ENCODE measurements around the gene NTF4. TPM values are rescaled to one million over a fixed set of nuclear protein-coding genes. Genes with fewer than 3 reads are reported as not detected.
A peak's percentile ranks its signal among the peaks of the same experiment; 100 is the strongest.

NTF4 gene
- total and polyA plus RNA-seq, 2 of the 4 experiments (the other 2 are of a cell fraction), result 0.09 to 0.18 TPM

DNA sequence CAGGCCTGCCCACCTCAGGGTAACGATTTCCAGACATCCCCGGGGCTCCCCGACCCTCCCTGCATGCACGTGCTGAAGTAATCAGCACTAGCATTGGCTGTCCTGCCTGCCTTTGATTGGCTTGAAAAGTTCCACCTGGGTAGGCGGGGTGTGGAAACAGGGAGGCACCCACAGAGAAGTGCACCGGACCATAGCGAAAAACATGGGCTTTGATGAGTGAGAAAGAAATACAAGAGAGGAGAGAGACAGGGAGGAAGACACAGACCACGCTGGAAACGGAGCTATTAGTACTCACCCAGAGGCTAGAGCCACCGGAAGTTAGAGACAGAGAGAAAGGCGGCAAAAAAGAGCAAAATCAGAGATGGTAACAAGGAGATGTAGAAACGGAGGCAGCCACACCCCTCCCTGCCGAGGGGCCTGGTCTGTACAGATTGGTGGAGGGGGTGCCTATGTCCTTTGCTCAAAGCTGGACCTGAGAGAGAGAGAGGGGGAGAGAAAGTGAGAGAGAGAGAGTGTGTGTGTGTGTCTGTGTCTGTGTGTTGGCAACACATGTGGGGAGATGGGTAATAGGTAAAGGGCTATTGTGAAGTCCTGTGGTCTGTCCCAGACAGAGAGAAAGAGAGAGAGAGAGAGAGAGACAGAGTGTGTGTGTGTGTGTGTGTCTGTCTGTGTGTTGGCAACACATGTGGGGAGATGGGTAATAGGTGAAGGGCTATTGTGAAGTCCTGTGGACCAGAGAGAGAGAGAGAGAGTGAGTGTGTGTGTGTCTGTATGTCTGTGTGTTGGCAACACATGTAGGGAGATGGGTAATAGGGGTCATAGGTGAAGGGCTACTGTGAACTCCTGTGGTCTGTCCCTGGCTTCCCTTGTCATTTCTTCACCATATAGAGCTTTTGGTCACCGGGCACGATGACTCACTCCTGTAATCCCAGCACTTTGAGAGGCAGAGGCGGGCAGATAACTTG lies 43.4 kb downstream of the NTF4 start:
- H3K4ac ChIP-seq (ENCODE audit: low read depth, low read length), result peak overlapping the region; percentile 2; the same call in 1 of the 2 replicates
- peak overlapping the region in 1 of 2 experiments; percentile 25; a peak in 1 of 4 replicates for H4K8ac ChIP-seq (ENCODE audit: low read depth in 2 of 2, low read length in 2 of 2)
- no peak overlapping the region for H3K18ac ChIP-seq (ENCODE audit: low read depth, low read length)
- H3K9me3 ChIP-seq (ENCODE audit: control insufficient read depth, insufficient read depth, low read length), result no peaks in the 10 kb centered on the region
- no peak overlapping the region for H2BK120ac ChIP-seq (ENCODE audit: low read depth, low read length)
- H4K20me1 ChIP-seq (ENCODE audit: insufficient read depth, low read length), result no peaks in the 10 kb centered on the region
- H2AK5ac ChIP-seq (ENCODE audit: low read depth, low read length), result peak overlapping the region; percentile 78
- in situ Hi-C loops (cut with MboI; ENCODE audit: low sequenced_read_pairs) (no loop called here), intact Hi-C loops (cut with micrococcal nuclease) (no loop called here), dilution Hi-C loops (cut with HindIII; ENCODE audit: low sequenced_read_pairs, unreplicated experiment) (no loop called here)
- H3K9ac ChIP-seq (ENCODE audit: low read depth, low read length), result no peak overlapping the region
- peak overlapping the region; percentile 27 for H2AFZ ChIP-seq (replicated peaks; ENCODE audit: low read length, poor library complexity)
- H4K91ac ChIP-seq (ENCODE audit: insufficient read depth, low read depth, low read length), result no peak overlapping the region
- H2BK20ac ChIP-seq (ENCODE audit: low read depth, low read length), result 0 out of 2 replicates have a peak overlapping the region, but pooled peaks have one; percentile 20
- 0 out of 2 replicates have a peak, but pooled peaks cover 3% of the 10 kb centered on the region for H3K9me1 ChIP-seq (ENCODE audit: insufficient read depth, low read length)
- H4K5ac ChIP-seq (ENCODE audit: low read depth, low read length), result no peak overlapping the region
- H3K14ac ChIP-seq (replicated peaks; ENCODE audit: low read depth, low read length), result no peak overlapping the region
- no TSS peak for BruUV-seq (replicated peaks)
- ATAC-seq (ENCODE audit: low read depth) (no peak), DNase-seq (peak; percentile 25)
- H3K4me1 ChIP-seq (ENCODE audit: control insufficient read depth, insufficient read depth, low read length), result peaks cover 9% of the 10 kb centered on the region; the same call in 1 of the 2 replicates
- no peak overlapping the region for H2BK5ac ChIP-seq (ENCODE audit: low read depth, low read length, poor library complexity, severe bottlenecking)
- peaks cover under 1% of the 10 kb centered on the region; the same call in 1 of the 2 replicates for H3K36me3 ChIP-seq (ENCODE audit: control insufficient read depth, insufficient read depth, low read length)
- no peak overlapping the region for H3K4me3 ChIP-seq (ENCODE audit: insufficient read depth, low read depth, low read length)
- 45% methylated on average over 4 of the region's 16 CpGs; no CpG with 5 or more reads in 1 of the 2 experiments for WGBS, 2 experiments (ENCODE audit: extremely low coverage in 2 of 2, insufficient read length in 1 of 2)
- peaks cover 2% of the 10 kb centered on the region; the same call in 1 of the 2 replicates for H3K27me3 ChIP-seq (ENCODE audit: control insufficient read depth, insufficient read depth, low read length)
- TF ChIP-seq, protein P1, sequence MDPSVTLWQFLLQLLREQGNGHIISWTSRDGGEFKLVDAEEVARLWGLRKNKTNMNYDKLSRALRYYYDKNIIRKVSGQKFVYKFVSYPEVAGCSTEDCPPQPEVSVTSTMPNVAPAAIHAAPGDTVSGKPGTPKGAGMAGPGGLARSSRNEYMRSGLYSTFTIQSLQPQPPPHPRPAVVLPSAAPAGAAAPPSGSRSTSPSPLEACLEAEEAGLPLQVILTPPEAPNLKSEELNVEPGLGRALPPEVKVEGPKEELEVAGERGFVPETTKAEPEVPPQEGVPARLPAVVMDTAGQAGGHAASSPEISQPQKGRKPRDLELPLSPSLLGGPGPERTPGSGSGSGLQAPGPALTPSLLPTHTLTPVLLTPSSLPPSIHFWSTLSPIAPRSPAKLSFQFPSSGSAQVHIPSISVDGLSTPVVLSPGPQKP (IDR thresholded peaks at IDR 0.05; ENCODE audit: borderline replicate concordance, low read depth, low read length), result no peak
- TF ChIP-seq FOS (IDR thresholded peaks at IDR 0.05; ENCODE audit: low read depth, low read length) (0 out of 2 replicates have a peak, but pooled peaks have one; percentile 8), BHLHE40 (IDR thresholded peaks at IDR 0.05; ENCODE audit: low read depth, low read length) (0 out of 2 replicates have a peak, but pooled peaks have one; percentile 14)
- no peak overlapping the region for H3K27ac ChIP-seq (ENCODE audit: insufficient read depth, low read length)
- H3K56ac ChIP-seq (ENCODE audit: extremely low read depth, insufficient read depth, low read length), result no peak overlapping the region
- H3K4me2 ChIP-seq (ENCODE audit: low read depth, low read length), result no peak overlapping the region
- H3K23ac ChIP-seq (ENCODE audit: low read depth, low read length), result no peak overlapping the region; the same call in 1 of the 2 replicates
- ChIA-PET POLR2A (ENCODE audit: unreplicated experiment) (no interaction called here), CTCF (no interaction called here)
- no peaks in the 10 kb centered on the region; a peak in 1 of 4 replicates for H3K79me1 ChIP-seq (ENCODE audit: low read depth in 1 of 2, low read length in 2 of 2)
- peak overlapping the region; percentile 37 for H2AK9ac ChIP-seq (replicated peaks; ENCODE audit: low read depth, low read length, poor library complexity)
- H2BK15ac ChIP-seq (ENCODE audit: low read depth, low read length), result 0 out of 3 replicates have a peak overlapping the region, but pooled peaks have one; percentile 43
